Left renal pelvis (tissue), 4 donors: ENCODE measurements around the gene HEXD. TPM values are rescaled to one million over a fixed set of nuclear protein-coding genes. Genes with fewer than 3 reads are reported as not detected.

Source experiments
- DNase-seq, 4 donors: peaks; one replicate each; pipeline ENCODE4 v3.0.0-alpha.2; 2013; ENCODE audit warnings: low read depth in 4 of 4, low spot score in 3 of 4
- polyA plus RNA-seq, 4 donors: library from polyadenylated mRNA; unstranded; fragments of 120-200 nt; gene quantifications; one replicate each; pipeline ENCODE4 v1.2.1, GENCODE V29; 2013; ENCODE audit not compliant: insufficient read length in 4 of 4

The HEXD gene
- polyA plus RNA-seq, 4 donors: 30.4 to 61.7 (median 36.4) TPM

DNA sequence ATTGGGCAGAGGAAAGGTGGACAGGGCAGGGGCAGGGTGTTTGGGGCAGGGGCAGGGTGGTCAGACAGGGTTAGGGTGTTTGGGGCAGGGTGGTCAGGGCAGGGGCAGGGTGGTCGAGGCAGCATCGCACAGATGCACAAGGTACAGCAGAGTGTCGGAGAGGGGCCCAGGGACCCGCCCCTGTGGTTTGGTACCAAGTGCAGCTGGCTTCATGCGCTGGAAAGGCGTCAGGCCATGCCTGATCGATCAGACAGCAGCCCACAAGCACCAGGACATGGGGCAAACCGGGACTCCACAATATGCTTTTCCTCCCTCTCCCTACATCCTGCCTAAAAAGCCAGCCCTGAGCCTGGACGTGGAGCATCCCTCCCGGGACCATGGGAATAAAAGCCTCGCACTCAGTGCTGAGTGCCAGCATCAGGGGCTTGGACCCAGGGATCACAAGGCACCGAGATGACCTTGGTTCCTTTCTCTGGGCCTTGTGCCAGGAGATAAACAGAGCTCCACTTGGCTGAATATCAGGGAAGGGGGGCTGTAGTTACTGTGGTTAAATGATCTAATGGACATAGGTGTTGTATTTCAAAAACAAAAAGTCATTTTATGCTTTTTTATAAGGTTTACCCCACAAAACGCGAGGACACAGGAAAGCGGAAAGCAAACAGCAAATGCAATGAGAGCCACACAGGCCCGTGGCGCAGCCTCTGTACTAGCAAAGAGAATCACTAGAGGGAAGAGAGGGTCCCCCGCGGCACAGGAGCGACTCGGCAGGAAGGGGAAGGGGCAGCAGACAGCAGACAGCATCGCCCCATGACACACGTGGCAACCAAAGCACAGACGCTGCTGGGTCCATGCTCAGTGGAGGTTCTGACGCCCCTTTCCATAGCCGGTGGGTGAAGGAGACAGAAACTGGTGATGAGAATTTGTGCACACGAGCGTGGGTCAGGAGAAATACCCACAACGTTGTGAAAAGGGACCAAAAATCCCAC lies 5.3 kb upstream of the HEXD start:
- DNase-seq: no peak

- DNase-seq: peak in 2 of 4 donors; percentile 63 to 65
These were observed 3.4 kb upstream of the HEXD start for GRCh38 chr17:82414548-82415281.

DNA sequence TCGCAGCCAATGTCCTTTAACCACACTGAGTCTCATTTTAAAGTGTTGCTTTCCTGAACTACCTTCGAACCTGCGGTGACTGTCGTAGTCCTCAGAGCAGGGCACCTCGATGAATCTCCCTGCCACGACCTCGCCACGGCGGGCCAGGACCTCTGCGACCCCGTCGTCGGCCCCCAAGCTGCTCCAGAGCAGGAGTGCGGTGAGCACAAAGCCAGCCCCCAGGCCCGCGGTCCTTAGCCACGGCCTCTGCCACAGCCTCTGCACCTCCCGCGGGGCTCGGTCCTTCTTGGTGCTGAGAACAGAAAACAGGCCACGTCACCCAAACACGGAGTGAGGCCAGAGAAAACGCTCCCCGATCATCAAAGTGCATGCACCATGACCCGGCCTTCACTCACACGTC lies 2.8 kb upstream of the HEXD start:
- DNase-seq: no peak

DNA sequence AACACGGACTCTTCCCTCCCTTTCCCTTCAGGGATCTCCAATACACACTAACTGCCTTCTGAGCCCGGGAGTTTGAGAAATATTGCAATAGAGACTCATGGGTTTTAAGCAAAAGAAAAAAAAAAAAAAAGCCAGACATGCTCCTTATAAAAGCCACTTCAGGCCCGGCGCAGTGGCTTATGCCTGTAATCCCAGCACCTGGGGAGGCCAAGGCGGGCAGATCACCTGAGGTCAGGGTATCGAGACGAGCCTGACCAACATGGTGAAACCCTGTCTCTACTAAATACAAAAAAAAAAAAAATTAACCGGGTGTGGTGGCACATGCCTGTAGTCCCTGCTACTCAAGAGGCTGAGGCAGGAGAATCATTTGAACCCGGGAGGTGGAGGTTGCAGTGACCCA lies 2.4 kb upstream of the HEXD start:
- DNase-seq: no peak

- no peak for DNase-seq
These were observed 1.9 kb upstream of the HEXD start for GRCh38 chr17:82416264-82416663.

- no peak for DNase-seq
These were observed 1.4 kb upstream of the HEXD start for GRCh38 chr17:82416771-82417170.

GRCh38 chr17:82419540-82419939 lies 1.4 kb downstream of the HEXD start:
- no peak for DNase-seq

- DNase-seq: no peak
These were observed 6.1 kb downstream of the HEXD start for GRCh38 chr17:82424001-82424862.

GRCh38 chr17:82424863-82425159 lies 6.7 kb downstream of the HEXD start:
- DNase-seq: no peak

DNA sequence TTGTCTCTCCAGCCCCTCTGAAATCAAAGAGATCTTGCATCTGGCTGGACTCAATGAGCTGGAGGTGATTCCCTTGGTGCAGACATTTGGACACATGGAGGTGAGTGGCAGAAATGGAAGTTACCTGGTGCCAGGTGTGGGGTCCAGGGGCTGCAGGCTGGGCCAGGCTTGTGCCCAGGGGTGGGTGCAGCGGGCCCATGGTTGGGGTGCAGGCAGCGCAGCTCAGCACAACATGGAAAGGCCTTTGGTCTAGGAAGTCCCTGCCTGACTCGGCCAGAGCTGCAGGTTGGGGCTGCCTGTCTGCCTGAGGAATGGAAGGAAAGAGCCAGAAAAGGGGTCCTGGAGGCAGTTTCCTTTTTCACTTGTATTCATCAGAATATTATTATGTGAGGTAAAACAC lies 10.4 kb downstream of the HEXD start:
- no peak for DNase-seq

DNA sequence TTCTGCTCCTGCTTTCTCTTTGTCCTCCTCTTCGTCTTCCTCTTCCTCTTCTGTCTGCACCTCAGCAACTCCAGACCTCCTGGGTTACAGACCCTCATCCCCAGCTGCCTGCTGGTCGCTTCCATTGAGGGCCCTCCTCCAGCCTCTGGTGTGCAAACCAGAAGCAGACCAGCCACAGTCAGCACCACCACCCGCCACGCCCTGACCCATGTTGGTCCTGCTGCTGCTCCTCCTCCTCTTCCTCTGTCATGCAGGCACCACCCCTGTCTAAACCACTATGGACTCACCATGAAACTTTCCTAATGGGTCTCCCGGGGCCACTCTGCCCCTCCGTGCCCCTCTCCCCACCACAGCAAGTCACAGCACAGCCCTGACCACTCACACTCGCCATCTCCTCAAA lies 11.7 kb downstream of the HEXD start:
- DNase-seq: no peak

GRCh38 chr17:82432017-82432416 lies 13.9 kb downstream of the HEXD start:
- DNase-seq: no peak

DNA sequence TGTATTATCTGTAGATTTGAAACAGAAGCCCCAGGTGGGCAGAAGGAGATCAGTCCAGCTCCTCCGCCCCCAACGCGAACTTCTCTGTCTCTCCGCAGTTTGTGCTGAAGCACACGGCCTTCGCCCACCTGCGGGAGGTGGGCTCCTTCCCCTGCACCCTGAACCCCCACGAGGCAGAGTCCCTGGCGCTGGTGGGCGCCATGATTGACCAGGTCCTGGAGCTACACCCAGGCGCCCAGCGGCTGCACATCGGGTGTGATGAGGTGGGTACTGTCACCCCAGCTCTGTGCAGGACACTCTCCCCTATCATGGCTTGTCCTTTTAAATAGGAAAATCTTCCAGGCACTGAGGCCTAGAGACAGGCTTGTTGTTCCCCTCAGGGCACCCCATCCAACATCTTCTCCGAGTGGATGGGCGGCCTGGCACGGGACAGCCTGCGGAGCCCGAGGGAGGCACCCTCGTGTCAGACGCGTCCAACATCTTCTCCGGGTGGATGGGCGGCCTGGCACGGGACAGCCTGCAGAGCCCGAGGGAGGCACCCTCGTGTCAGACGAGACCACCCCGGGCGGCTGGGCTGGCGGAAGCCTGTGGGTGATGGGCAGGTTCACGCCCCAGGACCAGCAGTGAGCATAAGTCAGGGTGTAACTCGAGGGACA lies 15.5 kb downstream of the HEXD start:
- no peak for DNase-seq

GRCh38 chr17:82434216-82434565 lies 16.0 kb downstream of the HEXD start:
- no peak for DNase-seq

DNA sequence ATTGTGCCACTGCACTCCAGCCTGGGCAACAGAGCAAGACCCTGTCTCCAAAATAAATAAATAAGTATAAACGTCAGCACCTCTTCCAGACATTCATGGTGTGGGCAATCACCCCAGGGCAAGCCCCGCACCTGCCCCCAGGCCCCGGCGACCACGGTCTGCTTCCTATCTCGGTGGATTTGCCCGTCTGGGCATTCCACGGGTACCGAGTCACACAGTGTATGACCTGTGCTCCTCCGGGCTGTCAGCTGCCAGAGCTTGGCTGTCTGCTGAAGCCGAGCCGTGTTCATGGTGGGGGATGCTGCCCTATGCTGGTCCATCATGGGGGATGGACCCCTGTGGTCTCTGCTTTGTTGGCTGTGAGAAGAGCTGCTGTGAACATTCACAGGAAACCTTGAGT lies 17.0 kb downstream of the HEXD start:
- no peak for DNase-seq

DNA sequence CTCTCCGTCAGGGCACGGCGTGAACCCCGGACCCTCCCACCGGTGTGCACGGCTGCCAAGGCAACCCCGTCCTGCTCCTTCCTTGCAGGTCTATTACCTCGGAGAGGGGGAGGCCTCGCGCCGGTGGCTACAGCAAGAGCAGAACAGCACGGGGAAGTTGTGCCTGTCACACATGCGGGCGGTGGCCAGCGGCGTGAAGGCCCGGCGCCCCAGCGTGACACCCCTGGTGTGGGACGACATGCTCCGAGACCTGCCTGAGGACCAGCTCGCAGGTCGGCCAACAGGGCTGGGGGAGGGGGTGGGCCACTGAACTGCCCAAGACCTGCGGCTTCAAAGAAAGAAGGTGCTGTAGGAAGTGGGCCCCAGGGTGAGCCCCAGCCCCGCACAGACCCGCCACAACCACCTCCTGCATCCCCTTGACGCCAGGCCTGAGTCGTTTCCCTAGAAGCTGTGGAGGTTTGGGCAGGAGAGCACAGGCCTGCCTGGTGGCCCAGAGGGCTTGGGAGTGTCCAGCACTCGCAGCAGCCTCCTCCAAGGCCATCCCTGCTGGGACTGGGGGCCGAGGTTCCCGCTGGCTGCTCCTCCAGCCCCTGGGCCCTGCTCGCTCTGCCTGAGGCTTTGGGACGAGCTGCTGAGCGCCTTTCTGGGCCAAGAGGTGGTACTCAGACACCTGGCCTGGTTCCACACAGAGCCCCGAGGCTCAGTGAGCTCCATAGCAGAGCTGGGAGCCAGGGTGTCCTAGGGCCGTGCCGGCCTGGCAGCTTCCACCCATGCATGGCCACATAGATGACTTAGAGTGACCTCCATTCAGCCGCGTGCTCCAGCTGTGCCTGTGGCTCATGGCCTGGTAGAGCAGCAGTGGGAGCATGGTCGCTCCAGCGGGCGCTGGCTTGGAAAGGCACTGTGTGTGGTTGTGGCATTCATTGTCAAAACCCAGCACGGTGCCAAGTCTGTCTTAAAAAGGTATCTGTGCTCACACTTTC lies 17.7 kb downstream of the HEXD start:
- DNase-seq: no peak

- DNase-seq: no peak
These were observed 18.6 kb downstream of the HEXD start for GRCh38 chr17:82436601-82437324.

DNA sequence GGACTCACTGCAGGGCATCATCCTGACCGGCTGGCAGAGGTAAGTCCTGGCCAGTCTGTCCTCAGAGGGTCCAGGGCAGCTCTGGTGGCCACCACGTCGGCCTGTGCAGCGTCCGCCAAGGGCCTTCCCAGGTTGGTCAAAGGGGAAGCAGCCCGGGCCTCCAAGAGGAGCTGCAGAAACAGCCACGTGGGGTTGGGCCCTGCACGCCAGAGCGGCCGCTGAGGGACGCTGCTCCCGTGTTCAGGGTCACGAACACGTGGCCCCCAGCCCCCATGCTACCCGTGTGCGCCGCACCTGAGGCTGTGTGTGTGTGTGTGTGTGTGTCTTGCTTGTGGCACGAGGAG lies 19.1 kb downstream of the HEXD start:
- DNase-seq: no peak
